Measurements from ENCODE around the gene ARF5.
"Not testable (repeated sequence)": the region's sequence is repeated elsewhere in the genome, so short reads cannot be mapped to it uniquely, and the experiment has no call there.

ARF5 gene

DNA sequence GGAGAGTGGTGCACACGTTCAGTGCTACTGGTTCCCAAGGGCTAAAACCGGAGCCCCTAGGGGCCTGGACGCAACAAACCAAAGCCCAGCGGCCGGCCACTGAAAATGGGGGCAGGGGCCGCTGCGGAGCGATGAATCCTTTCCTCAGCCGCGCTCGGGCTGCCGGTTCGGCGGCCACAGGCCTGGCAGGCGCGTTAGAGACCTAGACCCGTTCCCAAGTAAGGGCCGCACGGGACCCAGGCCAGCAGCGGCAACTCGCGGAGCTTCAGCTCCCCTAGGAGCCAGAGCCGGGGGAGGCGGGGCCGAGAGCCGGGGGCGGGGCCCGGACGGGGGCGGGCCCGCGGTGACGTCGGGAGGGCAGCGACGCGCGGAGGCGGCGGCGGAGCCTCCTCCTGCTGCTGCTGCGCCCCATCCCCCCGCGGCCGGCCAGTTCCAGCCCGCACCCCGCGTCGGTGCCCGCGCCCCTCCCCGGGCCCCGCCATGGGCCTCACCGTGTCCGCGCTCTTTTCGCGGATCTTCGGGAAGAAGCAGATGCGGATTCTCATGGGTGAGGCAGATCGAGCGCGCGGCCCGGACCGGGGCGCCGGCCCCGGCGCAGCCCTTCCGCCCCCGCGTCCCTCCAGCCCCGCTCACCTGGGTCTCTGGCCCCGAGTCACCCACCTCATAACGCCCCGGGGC is at the start of gene ARF5:
ARF5 (plus strand) TSS at position 393 of the 678 bp plus-strand sequence; CDS start at position 481, 88 bp downstream.
- DNase-seq (ENCODE audit: low read depth in 3 of 3) = peak; percentile 71 to 83 (median 73)

DNA sequence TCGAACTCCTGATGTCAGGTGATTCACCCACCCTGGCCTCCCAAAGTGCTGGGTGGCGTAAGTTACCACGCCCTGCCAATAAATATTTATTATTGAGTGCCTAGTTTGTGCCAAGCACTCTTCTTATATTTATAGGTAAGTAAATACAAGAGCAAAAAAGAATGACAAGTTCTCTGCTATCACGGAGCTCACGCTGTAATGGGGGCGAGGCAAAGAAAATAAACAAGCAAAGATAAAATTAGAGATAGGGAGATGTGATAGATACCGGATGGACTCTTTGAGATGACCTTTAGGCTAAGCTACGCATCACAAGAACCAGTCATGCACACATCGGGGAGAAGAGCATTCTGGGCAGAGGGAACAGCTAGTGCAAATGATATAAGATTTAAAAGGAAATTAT is 49.1 kb upstream of the ARF5 start:
- DNase-seq (ENCODE audit: low read depth in 3 of 3) = no peak

DNA sequence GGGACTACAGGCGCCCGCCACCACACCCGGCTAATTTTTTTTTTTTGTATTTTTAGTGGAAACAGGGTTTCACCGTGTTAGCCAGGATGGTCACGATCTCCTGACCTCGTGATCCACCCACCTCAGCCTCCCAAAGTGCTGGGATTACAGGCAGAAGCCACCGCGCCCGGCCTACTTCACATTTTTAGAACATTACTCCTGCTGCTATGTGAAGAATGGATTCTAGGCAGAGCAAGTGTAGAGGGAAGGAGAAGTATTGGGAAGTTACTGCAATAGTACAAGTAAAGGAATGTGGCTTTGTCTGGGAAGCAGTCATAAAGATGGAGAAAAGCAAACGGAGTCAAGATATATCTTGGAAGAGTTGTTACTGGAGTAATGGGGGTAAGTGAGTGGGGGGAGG is 47.8 kb upstream of the ARF5 start:
- not testable (repeated sequence) for DNase-seq (ENCODE audit: low read depth in 3 of 3)

DNA sequence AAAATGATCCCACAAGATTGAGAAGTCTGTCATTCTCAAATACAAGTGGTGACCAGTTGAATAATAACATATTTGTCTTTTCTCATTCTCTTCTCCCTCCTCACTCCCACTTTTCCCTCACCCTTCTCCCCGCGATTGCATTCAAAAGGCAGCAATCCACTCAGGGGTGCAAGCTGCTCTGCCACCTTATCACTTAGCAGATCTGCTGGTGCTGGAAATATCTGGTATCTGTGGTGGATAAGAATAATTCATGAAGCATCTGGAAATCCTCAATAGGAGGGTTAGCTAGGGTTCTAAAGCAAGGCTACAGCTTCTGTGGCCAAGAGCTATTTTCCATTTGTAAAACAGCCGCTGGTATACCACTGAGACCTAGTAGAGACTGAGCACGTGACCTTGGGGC is 46.7 kb upstream of the ARF5 start:
- DNase-seq (ENCODE audit: low read depth in 3 of 3) = no peak

- DNase-seq (ENCODE audit: low read depth in 3 of 3) = no peak
Measured at GRCh38 chr7:127546313-127546712, 41.9 kb upstream of the ARF5 start.

- no peak for DNase-seq (ENCODE audit: low read depth in 3 of 3)
Measured at GRCh38 chr7:127550247-127550646, 38.0 kb upstream of the ARF5 start.

DNA sequence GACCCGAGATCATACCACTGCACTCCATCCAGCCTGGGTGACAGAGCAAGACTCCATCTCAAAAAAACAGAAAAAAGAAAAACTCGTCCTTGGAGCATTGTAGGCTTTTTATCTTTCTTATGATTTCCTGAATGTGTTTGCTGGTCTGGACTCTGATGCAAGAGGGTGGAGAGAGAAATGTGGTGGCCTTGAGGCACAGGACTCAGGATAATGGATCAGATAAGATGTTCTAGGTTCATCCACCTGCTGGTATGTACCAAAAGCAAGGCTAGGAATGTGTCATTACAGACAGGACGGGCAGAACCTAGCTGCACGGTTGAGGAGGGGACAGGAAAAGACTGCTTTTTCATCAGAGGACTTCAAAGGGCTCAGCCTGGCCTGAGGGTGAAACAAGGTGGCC is 36.3 kb upstream of the ARF5 start:
- no peak for DNase-seq (ENCODE audit: low read depth in 3 of 3)

DNA sequence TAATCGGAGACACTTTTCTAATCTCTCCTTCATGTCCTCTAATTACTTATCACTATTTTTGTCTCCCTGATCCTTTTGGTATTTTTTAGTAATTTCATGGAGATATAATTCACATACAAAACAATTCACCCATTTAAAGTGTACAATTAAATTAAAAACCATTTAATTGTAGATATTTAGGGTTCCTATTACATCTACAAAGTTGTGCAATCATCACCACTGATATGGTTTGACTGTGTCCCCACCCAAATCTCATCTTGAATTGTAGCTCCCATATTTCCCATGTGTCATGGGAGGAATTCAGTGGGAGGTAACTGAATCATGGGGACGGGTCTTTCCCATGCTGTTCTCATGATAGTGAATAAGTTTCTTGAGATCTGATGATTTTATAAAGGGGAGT is 31.8 kb upstream of the ARF5 start:
- no peak for DNase-seq (ENCODE audit: low read depth in 3 of 3)

DNA sequence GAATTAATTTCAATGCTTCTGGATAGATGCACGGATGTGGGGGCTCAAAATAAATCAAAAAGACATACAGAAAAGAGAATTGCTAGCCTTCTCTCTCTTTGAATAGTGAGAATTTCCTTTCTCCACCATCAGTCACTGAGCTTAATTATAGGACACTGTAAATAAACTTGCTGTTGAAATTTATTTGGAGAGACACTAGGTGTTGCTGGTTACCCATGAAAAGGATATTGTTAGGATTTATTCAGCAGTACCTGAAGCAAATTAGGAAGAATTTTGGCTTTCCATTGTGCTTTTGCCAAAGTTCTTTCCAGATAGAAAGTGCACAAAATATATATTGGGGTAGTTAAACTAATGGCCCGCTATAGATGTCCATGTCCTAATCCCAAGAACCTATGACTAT is 30.4 kb upstream of the ARF5 start:
- DNase-seq (ENCODE audit: low read depth in 3 of 3) = no peak

DNA sequence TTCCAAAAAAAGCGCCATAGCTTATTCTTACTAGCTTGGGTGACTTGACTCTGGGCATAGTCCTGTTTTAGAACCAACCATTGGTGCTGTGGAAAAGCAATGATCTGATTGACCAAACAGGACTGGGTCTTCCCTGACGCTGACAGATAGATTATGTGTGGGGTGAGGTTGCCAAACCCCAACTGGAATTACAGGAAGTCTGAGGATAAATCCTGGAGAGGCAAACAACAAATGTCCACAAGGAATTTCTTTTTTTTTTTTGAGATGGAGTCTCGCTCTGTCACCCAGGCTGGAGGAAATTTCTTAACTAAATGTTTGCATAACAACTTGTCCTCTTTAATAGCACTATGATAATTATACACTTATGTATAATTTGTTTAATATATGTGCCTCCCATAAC is 22.0 kb upstream of the ARF5 start:
- no peak for DNase-seq (ENCODE audit: low read depth in 3 of 3)

DNA sequence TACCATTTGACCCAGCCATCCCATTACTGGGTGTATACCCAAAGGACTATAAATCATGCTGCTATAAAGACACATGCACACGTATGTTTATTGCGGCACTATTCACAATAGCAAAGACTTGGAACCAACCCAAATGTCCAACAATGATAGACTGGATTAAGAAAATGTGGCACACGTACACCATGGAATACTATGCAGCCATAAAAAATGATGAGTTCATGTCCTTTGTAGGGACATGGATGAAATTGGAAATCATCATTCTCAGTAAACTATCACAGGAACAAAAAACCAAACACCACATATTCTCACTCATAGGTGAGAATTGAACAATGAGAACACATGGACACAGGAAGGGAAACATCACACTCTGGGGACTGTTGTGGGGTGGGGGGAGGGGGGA is 20.2 kb upstream of the ARF5 start:
- DNase-seq (ENCODE audit: low read depth in 3 of 3) = not testable (repeated sequence)

DNA sequence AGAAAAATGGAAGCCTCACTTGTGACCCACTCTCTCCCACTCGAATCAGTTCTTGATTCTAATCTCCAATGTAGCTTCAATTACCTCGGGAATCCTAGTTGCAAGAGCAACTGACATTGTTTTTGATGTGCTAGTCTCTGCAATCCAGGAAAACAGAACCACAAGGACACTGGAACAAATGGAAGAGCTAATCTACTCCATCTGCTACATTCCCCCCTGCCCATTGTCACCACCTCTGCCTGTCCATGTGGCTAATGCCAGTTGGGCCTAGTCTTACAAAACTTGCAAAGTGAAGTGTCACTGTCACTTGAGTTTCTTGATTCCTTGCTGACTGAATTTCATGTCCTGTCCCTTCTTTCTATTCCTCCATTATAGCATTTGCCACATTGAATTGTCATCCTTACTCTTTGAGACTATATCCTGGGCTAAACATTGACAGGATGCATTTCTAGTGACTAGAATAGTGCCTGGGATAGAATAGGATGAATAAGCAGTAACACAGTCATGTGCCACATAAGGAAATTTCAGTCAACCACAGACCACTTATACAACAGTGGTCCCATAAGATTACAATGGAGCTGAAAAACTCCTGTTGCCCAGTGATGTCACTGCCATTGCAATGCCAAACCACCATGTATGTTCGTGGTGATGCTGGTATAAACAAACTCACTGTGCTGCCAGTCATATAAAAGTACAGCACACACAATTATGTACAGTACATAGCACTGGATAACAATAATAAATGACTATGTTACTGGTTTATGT is 16.3 kb upstream of the ARF5 start:
- DNase-seq (ENCODE audit: low read depth in 3 of 3) = no peak

DNA sequence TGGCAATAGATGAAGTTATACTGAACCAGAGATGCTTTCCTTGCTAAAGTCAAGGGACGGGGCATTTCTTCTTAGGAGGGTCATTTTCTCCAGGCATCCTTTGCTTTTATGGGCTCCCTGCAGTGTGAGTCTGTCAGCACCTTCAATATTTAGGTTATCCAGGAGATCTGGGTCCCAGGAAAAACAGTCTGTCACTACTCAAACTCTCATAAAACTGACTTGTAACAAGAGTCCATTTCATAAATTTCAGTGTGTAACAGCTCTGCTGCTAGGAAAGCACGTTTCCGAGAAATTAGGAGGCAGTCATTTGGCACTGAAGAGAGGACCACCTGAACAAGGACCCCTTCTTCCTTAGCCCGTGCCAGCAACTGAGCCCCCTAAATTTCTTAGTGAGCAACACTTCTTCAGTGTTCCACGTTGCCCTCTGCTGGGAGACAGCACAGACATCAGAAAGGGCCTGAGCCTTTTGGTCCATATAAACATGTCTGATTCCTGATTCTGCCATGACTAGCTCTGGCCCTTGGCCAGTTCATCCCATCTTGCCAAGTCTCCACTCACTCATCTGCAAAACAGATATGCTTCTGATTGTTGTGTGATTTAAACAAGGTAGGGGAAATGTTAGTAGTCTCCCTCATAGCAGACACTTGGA is 10.1 kb upstream of the ARF5 start:
- DNase-seq (ENCODE audit: low read depth in 3 of 3) = no peak

DNA sequence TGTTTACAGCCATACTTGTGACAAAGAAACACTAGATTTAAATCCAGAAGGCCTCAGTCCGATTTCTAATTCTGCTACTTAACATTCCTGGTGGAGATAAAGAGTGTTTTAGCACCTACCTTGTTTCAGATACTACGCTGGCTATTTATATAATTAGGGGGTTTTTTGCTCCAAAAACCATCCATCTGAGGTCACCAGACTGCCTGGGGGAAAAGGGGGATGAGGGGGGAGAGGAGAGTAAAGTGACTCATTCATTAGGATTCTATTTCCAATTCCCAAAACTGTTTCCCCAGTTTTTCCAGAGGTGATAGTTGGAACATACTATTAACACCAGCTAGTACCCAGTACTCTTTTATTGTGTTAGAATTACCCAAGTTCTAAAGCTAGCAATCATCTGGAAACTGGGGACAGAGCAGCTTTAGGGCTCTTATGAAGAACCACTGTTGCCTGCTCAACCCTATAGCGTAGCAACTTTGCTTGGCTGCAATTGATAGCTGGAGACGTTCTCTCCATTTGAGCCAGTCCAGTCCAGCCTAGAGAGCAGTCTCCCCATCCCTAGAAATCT is 9.4 kb upstream of the ARF5 start:
- no peak for DNase-seq (ENCODE audit: low read depth in 3 of 3)

- DNase-seq (ENCODE audit: low read depth in 3 of 3) = no peak
Measured at GRCh38 chr7:127580612-127581011, 7.6 kb upstream of the ARF5 start.

GRCh38 chr7:127581716-127582115 is 6.5 kb upstream of the ARF5 start:
- DNase-seq (ENCODE audit: low read depth in 3 of 3) = no peak

DNA sequence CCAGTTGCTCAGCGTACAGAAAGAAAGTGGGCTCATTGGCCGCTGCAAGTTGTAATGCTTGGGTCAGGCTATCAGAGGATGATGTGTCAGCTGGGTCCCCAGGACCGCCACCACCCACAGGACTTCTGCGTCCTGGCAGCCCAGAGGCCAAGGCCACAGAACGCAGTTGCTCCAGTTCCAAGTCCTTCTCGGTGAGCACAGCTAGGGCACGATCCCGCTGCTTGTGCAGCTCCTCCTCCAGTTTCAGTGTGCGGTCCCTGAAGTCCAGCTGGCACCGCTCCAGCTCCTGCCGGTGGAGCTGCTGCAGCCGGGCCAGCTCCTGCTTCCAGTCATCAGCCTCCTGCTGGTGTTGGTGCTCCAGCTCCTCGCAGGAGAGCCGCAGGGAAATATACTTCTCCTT is 5.8 kb upstream of the ARF5 start:
- DNase-seq (ENCODE audit: low read depth in 3 of 3) = no peak

GRCh38 chr7:127584648-127585043 is 3.6 kb upstream of the ARF5 start:
- DNase-seq (ENCODE audit: low read depth in 3 of 3) = no peak

- peak; percentile 85 to 91 (median 89) for DNase-seq (ENCODE audit: low read depth in 3 of 3)
Measured at GRCh38 chr7:127585044-127585953, 2.9 kb upstream of the ARF5 start, which contains the start of gene GCC1. GCC1 (minus strand) TSS chr7:127585596; CDS start chr7:127585182, 414 bp downstream.

DNA sequence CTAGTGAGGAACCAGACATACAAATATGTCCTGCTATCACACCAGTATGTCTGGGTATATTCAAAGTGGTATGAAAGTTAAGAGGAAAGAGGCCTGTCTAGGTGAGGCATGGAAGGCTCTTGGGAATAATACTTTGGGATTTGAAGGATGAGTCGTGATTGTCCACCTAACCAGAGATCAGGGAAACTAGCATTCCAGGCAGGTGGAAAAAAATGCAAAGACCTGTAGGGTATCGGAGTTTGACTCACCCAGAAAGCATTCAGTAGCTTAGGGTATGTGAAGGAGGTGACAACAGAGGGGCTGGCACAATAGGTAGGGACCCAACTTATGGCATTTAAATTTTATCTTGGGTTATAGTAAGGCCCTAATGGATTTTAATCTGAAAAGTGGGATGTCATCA is 1.9 kb upstream of the ARF5 start:
- no peak for DNase-seq (ENCODE audit: low read depth in 3 of 3)

- no peak for DNase-seq (ENCODE audit: low read depth in 3 of 3)
Measured at GRCh38 chr7:127587663-127588018, 570 bp upstream of the ARF5 start.
